Vagina (tissue), 2 donors: Measurements from ENCODE around the gene TTC23L.

Source experiments
- POLR2A ChIP-seq, 2 donors: fragments of 450-650 bp; IDR thresholded peaks; one replicate each; pipeline ENCODE4 v1.6.1; 2017; ENCODE audit warnings: antibody characterized with exemption in 2 of 2, mild to moderate bottlenecking in 2 of 2, moderate library complexity in 2 of 2
- POLR2AphosphoS5 ChIP-seq, 2 donors: sonication (generic); formaldehyde crosslinking; IDR thresholded peaks; one replicate each; pipeline ENCODE4 v1.9.0; 2017; ENCODE audit warnings: antibody characterized with exemption in 2 of 2, mild to moderate bottlenecking in 2 of 2, low read depth in 1 of 2; ENCODE audit not compliant: insufficient read depth in 1 of 2

DNA sequence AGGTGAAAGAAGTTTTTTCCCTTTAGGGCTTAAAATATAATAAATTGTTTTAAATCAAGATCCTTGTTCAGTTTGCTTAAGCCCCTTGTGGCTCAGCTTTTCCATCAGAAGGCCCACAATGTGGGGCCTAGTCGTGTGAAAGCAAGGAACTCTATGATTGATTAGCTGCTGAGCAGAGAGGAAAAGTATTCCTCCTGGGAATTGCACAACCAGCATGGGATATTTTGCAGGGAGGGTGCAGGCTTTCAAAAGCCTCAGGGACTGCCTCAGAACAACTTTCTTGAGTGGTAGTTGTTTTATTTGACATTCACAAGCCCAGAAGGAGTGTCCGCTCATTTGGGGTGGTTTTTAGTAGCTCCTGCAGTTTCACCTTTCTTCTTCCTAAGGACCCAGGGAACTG lies 19.8 kb downstream of the TTC23L start:
- TF ChIP-seq POLR2A (IDR thresholded peaks at IDR 0.05) (no peak), POLR2AphosphoS5 (IDR thresholded peaks at IDR 0.05; ENCODE audit: insufficient read depth in 1 of 2, low read depth in 1 of 2) (no peak)
